OCI-LY3 (cell line): ENCODE results near the gene ACY1.

Experiments used
- H2AFZ ChIP-seq: fragments of 200-600, 300-600 bp; shearing (Covaris generic); 2 replicates; pipeline ENCODE4 v1.6.0; 2014; ENCODE audit warnings: antibody characterized with exemption, low read depth, low read length
- H3K27ac ChIP-seq: fragments of 200-600, 300-600 bp; sonication (generic); 2 replicates; pipeline ENCODE4 v1.5.1; 2014; ENCODE audit warnings: mild to moderate bottlenecking, low read length, moderate library complexity, mixed read lengths
- H3K27me3 ChIP-seq: fragments of 200-600, 300-600 bp; sonication (generic); 2 replicates; pipeline ENCODE4 v1.6.1; 2014; ENCODE audit warnings: low read depth, low read length, mixed read lengths
- H3K36me3 ChIP-seq: fragments of 200-600, 300-600 bp; sonication (generic); replicated peaks from 2 replicates; pipeline ENCODE3; 2014; ENCODE audit warnings: low read depth, low read length, mixed read lengths
- H3K4me1 ChIP-seq: fragments of 300-600, 200-600 bp; sonication (generic); 2 replicates; pipeline ENCODE4 v1.6.1; 2014; ENCODE audit warnings: low read length, mixed read lengths
- H3K4me2 ChIP-seq: fragments of 200-600, 300-600 bp; sonication (generic); 2 replicates; pipeline ENCODE4 v1.6.1; 2014; ENCODE audit warnings: low read length, mixed read lengths
- H3K4me3 ChIP-seq: fragments of 300-600, 200-600 bp; sonication (generic); 2 replicates; pipeline ENCODE4 v1.5.1; 2014; ENCODE audit warnings: antibody characterized with exemption, mild to moderate bottlenecking, low read length, moderate library complexity
- H3K79me2 ChIP-seq: fragments of 300-600, 200-600 bp; shearing (Covaris generic); 2 replicates; pipeline ENCODE4 v1.6.1; 2014; ENCODE audit warnings: mild to moderate bottlenecking, low read length, mixed read lengths
- H3K9ac ChIP-seq: fragments of 300-600, 200-600 bp; shearing (Covaris generic); 2 replicates; pipeline ENCODE4 v1.6.0; 2014; ENCODE audit warnings: mild to moderate bottlenecking, low read length, moderate library complexity
- H3K9me3 ChIP-seq: fragments of 200-600, 300-600 bp; shearing (Covaris generic); 2 replicates; pipeline ENCODE4 v1.6.1; 2014; ENCODE audit warnings: low read length, mixed read lengths; ENCODE audit not compliant: insufficient read depth
- H4K20me1 ChIP-seq: fragments of 200-600, 300-600 bp; sonication (generic); 2 replicates; pipeline ENCODE4 v1.6.1; 2016; ENCODE audit warnings: low read length, mixed read lengths; ENCODE audit not compliant: insufficient read depth
- EZH2phosphoT487 ChIP-seq: fragments of 200-600 bp; shearing (Covaris generic); IDR thresholded peaks from 2 replicates; pipeline ENCODE4 v1.6.1; 2018; ENCODE audit warnings: antibody characterized with exemption, mixed run types, low read depth
- TF ChIP-seq, protein P1 (sequence below): fragments of 200-600, 300-600 bp; sonication (generic); IDR thresholded peaks from 2 replicates; pipeline ENCODE4 v1.5.1; 2014; ENCODE audit warnings: antibody characterized with exemption, low read length, low read depth

ACY1 gene

DNA sequence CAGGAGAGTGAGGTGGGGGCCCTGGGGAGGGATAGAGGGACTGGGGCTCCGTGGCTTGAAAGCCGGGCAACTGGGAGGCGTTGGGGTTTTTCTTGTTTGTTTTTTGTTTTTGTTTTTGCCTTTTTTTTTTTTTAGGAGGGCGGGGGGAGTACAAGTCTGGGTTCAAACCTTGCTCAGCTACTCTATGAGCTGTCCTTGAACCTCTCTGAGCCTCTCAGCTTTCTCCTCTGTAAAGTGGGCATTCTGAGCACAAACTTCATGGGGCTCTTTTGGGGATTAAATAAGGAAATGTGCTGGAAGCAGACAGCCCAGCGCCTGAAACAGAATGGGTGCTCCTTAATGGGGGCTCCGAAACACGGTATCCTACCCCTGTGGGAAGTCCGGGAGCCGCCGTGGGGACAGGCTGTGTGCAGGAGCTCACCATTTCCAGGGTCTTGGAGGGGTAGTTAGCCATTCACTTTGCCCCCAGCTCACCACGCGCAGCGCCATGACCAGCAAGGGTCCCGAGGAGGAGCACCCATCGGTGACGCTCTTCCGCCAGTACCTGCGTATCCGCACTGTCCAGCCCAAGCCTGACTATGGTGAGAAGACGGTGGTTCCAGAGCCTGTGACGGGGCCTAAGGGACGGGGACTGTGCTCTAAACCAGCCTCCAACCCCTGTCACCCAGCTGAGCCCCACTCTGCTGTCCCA lies 388 bp downstream of the ACY1 start:
- Histone ChIP-seq H2AFZ (peak overlapping the region; percentile 92; the same call in 1 of the 2 replicates), H4K20me1 (no peaks in the 10 kb centered on the region), H3K9ac (peak overlapping the region; percentile 88), H3K79me2 (peaks cover 15% of the 10 kb centered on the region), H3K4me2 (peak overlapping the region; percentile 98), H3K27ac (peak overlapping the region; percentile 73), H3K4me3 (peak overlapping the region; percentile 88), H3K36me3 (peaks cover 7% of the 10 kb centered on the region), H3K4me1 (peaks cover 12% of the 10 kb centered on the region), H3K9me3 (no peaks in the 10 kb centered on the region), H3K27me3 (no peaks in the 10 kb centered on the region)
- TF ChIP-seq, protein P1, sequence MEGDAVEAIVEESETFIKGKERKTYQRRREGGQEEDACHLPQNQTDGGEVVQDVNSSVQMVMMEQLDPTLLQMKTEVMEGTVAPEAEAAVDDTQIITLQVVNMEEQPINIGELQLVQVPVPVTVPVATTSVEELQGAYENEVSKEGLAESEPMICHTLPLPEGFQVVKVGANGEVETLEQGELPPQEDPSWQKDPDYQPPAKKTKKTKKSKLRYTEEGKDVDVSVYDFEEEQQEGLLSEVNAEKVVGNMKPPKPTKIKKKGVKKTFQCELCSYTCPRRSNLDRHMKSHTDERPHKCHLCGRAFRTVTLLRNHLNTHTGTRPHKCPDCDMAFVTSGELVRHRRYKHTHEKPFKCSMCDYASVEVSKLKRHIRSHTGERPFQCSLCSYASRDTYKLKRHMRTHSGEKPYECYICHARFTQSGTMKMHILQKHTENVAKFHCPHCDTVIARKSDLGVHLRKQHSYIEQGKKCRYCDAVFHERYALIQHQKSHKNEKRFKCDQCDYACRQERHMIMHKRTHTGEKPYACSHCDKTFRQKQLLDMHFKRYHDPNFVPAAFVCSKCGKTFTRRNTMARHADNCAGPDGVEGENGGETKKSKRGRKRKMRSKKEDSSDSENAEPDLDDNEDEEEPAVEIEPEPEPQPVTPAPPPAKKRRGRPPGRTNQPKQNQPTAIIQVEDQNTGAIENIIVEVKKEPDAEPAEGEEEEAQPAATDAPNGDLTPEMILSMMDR: no peak
- no peak for TF ChIP-seq EZH2phosphoT487

DNA sequence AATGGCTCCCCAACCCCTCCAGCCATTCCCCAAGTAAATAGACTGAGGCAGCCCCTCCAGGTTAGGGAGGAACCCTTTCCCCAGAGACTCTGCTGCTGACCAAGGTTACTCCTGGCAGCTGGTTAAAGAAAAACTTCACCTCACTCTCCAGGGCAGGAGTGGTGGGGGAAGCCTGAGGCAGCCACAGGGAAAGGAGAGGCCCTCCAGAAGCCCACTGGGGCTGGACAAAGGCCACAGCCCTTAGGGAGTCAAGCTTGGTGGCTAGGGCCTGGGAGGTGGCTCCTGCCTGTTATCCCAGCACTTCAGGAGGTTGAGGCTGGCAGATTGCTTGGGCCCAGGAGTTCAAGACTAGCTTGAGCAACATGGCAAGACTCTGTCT lies 923 bp downstream of the ACY1 start:
- no peaks in the 10 kb centered on the region for H3K27me3 ChIP-seq
- TF ChIP-seq, protein P1: no peak
- TF ChIP-seq EZH2phosphoT487: no peak
- no peaks in the 10 kb centered on the region for H4K20me1 ChIP-seq
- peaks cover 15% of the 10 kb centered on the region for H3K79me2 ChIP-seq
- H3K9ac ChIP-seq: no peak overlapping the region
- no peak overlapping the region for H3K27ac ChIP-seq
- no peak overlapping the region for H2AFZ ChIP-seq
- H3K4me2 ChIP-seq: peak overlapping the region; percentile 98
- H3K36me3 ChIP-seq: peaks cover 7% of the 10 kb centered on the region
- H3K4me1 ChIP-seq: peaks cover 12% of the 10 kb centered on the region
- peak overlapping the region; percentile 88; the same call in 1 of the 2 replicates for H3K4me3 ChIP-seq
- H3K9me3 ChIP-seq: no peaks in the 10 kb centered on the region

DNA sequence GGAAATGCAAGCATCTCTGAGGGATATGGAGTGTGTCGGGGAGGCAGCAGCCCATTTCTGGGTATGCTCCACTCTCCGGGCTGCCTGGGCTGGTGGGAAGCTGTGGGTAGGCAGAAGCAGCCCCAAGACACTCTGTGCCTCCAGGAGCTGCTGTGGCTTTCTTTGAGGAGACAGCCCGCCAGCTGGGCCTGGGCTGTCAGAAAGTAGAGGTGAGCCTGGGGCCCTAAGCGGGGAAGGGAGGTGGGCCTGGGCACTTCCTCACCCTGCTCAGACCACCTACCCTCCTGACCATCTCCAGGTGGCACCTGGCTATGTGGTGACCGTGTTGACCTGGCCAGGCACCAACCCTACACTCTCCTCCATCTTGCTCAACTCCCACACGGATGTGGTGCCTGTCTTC lies 1.7 kb downstream of the ACY1 start:
- Histone ChIP-seq H3K4me2 (no peak overlapping the region), H3K9me3 (no peaks in the 10 kb centered on the region), H3K27ac (no peak overlapping the region), H4K20me1 (no peaks in the 10 kb centered on the region), H3K27me3 (no peaks in the 10 kb centered on the region), H3K79me2 (peaks cover 15% of the 10 kb centered on the region), H3K4me3 (no peak overlapping the region), H3K4me1 (peaks cover 12% of the 10 kb centered on the region), H3K36me3 (peaks cover 7% of the 10 kb centered on the region), H2AFZ (no peak overlapping the region), H3K9ac (no peak overlapping the region)
- no peak for TF ChIP-seq EZH2phosphoT487
- TF ChIP-seq, protein P1: no peak

DNA sequence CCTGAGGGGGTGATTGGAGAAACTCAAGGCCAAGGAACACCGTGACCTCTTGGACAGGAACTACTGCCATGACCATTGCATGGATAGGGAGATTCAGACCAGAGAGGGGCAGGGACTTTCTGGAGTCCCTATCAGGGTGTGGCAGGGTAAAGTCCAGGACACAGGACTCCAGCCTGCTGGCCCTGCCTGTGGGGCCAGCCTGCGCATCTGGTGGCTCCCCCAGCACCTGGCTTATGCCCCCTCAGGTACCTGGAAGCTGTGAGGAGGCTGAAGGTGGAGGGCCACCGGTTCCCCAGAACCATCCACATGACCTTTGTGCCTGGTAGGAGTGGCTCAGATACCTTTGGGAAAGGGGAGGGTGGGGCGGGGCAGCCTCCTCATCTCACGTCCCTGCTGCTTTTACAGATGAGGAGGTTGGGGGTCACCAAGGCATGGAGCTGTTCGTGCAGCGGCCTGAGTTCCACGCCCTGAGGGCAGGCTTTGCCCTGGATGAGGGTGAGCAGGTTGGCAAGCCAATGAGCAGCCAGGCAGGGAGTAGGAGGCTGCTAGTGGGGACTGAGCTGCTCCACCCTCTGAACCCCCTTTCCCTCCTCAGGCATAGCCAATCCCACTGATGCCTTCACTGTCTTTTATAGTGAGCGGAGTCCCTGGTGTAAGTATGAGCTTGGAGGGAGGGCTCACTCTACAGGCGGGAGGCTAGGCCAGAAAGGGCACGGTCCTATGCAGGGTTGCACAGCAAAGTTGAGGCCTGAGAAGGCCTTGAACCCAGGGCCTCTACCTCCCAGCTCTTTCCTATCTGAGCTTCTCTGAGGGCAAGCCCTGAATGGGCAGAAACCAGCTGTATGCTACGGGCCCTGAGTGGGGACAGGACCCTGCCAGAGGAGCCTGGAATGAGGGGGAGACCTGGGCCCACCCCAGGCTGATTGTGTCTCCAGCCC lies 2.9 kb downstream of the ACY1 start:
- Histone ChIP-seq H3K27ac (no peak overlapping the region), H3K79me2 (peaks cover 14% of the 10 kb centered on the region), H3K4me3 (no peak overlapping the region), H3K4me2 (no peak overlapping the region), H3K9ac (no peak overlapping the region), H4K20me1 (no peaks in the 10 kb centered on the region), H3K36me3 (no peaks in the 10 kb centered on the region), H3K27me3 (no peaks in the 10 kb centered on the region), H3K9me3 (no peaks in the 10 kb centered on the region), H2AFZ (no peak overlapping the region), H3K4me1 (peaks cover 14% of the 10 kb centered on the region)
- no peak for TF ChIP-seq EZH2phosphoT487
- TF ChIP-seq, protein P1: no peak
